HG03108 (cell line): ENCODE measurements around the gene LCORL.
"Not testable (repeated sequence)": the region's sequence is repeated elsewhere in the genome, so short reads cannot be mapped to it uniquely, and the experiment has no call there.

ENCODE experiments used
- ATAC-seq: cut with Tn5 transposase; IDR thresholded peaks from one replicate; pipeline ENCODE4 v1.9.1; 2021; ENCODE audit warnings: moderate library complexity; ENCODE audit not compliant: unreplicated experiment

Gene LCORL

DNA sequence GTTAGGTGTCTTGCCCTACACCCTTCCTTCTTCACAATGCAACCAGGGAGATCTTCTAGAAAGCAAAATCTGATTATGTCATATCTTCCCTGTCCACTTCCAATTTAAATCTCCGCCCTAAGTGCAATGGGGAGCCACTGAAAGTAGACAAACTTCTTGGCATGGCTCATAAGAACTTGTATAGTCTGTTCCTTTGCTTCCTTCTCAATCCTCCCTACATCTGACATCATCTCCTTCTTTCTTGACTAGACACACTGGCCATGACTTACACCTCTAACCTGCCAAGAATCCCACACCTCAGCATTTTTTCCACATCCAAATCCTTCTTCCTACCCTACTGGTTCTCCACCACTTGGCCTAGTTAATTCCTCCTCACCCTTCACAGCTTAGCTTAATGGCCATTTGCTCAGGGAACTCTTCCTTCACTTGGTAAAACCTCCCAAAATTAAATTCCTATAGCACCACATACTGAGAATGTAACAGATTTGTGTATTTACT lies 155.6 kb downstream of the LCORL start:
- no peak for ATAC-seq

DNA sequence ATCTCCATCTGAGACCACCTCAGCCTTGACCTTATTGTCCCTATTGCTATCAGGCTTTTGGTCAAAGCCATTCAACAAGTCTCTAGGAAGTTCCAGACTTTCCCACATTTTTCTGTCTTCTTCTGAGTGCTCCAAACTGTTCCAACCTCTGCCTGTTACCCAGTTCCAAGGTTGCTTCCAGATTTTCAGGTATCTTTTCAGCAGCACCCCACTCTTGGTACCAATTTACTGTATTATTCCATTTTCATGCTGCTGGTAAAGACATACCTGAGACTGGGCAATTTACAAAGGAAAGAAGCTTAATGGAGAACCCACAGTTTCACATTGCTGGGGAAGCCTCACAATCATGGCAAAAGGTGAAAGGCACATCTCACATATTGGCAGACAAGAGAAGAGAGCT lies 159.6 kb downstream of the LCORL start:
- not testable (repeated sequence) for ATAC-seq

DNA sequence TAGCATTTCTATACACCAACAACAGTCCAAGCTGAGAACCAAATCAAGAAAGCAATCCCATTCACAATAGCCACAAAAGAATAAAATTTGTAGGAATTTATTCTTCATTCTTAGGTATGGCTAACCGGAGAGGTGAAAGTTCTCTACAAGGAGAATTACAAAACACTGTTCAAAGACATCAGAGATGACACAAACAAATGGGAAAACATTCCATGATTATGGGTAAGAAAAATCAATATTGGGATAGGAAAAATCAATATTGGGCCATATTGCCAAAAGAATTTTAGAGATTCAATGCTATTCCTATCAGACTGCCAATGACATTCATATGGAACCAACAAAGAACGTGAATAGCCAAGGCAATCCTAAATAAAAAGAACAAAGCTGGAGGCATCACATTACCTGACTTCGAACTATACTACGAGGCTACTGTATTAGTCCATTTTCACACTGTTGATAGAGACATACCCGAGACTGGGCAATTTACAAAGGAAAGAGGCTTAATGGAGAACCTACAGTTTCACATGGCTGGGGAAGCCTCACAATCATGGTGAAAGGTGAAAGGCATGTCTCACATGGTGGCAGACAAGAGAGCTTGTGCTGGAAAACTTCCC lies 161.7 kb downstream of the LCORL start:
- no peak for ATAC-seq

DNA sequence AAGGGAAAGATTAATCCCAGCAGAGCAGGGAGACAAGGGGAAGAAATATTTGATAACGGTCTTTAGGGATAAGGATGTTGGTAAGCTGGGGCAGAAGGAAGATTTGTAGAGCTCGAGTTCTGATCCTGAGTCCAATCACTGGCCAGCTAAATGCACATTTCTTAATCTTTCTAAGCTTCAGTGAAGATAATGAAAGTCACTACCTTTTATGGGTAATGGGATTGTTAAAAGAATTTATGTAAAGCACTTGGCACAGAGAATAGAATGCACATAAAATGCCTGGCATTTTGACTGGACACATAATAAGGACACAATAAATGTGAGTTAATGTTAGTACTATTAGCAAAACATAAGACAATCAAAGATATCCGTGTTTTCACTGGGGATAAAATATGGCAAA lies 167.5 kb downstream of the LCORL start:
- ATAC-seq, result no peak

DNA sequence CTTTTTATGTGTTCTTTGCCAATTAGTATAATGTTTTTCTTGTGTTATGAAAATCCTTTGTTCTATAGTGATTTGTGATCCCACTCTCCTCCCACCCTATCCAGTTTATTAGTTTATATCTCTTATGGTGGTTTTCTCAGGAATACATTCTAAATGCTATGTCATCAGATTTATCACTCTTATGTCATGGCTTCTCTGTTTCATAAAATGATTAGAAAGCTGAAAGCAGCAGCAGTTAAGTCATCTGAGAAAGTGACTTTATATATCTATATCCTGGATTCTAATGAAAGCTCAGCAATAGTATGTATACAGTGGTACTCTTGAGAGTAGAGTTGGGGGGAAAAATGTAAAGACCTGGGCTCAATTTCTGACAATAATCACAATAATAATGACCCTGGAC lies 169.6 kb downstream of the LCORL start:
- no peak for ATAC-seq

DNA sequence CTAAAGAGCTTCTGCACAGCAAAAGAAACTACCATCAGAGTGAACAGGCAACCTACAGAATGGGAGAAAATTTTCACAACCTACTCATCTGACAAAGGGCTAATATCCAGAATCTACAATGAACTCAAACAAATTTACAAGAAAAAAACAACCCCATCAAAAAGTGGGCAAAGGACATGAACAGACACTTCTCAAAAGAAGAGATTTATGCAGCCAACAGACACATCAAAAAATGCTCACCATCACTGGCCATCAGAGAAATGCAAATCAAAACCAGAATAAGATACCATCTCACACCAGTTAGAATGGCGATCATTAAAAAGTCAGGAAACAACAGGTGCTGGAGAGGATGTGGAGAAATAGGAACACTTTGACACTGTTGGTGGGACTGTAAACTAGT lies 171.3 kb downstream of the LCORL start:
- not testable (repeated sequence) for ATAC-seq

DNA sequence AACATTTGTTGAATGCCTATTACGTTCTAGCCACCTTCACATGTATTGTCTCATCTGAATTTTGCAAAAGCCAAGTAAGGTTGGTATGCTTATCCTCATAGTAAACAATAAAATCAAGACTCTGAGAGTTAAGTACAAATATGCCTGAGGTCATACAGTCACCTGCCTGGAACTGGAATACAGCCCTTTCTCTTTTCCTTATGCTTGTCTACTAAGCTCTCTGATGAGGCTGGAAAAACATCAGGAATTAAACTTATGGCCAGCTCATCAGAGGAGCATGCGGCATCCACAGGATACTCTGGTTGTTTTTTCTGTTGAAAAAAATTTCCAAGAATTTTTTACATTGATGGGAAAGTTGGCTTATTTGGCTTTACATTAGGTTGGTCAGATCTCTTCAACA lies 175.3 kb downstream of the LCORL start:
- ATAC-seq, result no peak

DNA sequence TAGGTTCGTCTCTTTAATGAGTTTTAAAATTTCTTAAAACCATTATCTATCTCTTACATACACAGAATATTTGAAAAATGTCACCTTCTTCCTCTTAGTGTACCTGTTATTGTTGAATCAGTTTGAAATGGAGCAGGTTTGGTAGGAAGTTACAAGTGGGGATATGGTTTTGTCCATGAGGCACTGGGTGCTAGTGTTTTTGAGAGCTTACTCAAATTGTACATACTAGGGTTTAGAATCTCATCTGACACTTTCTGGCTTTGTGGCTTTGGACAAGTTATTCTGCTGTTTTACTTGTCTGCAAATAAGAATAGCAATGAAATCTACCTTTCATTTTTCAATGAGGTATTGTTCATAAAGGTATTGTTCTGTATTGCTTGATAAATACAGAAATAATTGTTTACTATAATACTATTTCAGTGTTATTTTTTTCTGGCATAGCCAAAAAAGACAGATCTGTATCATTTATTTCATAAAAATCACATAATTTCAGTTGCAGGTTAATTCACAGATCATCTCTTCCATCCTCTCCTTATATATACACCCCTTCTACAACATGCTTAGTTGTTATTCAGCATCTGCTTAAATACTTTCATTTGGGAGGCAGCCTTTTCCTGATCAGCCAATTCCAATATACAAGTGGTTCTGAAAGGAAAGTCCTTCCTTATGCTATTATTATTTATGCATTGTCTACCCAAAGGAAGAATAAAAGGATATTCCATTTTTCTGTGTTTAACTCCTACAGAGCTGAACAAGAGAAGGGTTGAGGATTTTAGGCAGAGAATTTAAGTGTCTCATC lies 197.5 kb downstream of the LCORL start:
- ATAC-seq, result no peak

DNA sequence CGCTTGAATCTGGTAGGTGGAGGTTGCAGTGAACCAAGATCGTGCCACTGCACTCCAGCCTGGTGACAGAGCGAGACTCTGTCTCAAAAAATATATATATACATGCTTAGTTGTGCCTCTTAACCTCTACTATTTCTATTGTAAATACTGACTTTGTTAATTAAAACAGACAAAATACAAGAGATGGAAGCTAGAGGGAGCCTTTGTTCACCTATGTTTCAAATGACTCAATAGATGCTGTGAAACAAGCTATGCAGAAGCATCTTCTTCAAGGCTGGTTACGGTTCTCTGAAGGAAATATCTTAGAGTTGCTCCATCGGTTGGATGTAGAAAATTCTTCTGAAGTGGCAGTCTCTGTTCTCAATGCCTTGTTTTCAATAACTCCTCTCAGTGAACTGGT lies 204.5 kb downstream of the LCORL start:
- ATAC-seq, result peak; percentile 73

DNA sequence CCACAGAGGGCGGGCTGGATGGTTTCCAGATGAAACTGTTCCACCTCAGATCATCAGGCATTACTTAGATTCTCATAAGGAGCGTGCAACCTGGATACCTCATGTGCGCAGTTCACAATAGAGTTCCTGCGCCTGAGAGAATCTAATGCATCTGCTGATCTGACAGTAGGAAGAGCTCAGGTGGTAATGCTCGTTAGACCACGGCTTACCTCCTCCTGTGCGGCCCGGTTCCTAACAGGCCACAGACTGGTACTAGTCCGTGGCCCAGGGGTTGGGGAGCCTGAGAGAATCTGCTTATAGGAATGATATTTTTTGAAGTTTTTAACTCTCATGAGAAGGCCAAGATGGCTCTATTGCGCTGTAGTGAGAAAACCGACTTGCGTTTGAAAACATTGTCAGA lies 205.4 kb downstream of the LCORL start:
- ATAC-seq, result no peak

DNA sequence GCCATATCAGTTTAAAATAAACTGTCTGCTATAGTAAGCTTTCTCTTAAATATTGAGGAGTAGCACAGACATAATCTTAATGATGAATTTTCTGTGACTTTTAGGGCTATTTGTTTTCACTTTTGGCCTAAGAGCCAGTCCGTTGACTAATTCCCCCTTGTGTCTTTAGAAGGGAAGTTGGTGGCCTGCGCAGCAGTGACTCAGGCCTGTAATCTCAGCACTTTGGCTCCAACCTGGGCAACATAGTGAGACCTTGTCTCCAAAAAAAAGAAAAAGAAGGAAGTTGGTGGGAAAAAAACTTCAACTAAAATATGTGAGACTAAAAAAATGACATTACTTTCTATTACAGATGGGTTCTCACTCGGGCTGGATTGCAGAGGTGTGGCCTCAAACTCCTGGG lies 207.4 kb downstream of the LCORL start:
- no peak for ATAC-seq

DNA sequence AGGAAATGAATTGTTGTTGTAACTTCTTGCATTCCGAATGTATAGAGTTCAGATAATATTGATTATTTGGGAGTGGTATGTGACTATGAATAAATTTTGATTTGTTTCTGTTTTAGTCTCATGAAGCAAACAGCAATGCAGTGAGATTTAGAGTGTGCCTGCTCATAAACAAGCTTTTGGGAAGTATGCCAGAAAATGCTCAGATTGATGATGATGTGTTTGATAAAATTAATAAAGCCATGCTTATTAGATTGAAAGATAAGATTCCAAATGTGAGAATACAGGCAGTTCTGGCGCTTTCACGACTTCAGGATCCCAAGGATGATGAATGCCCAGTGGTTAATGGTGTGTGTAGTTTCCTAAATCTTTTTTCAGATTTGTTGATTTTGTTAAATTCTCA lies 208.8 kb downstream of the LCORL start:
- no peak for ATAC-seq

DNA sequence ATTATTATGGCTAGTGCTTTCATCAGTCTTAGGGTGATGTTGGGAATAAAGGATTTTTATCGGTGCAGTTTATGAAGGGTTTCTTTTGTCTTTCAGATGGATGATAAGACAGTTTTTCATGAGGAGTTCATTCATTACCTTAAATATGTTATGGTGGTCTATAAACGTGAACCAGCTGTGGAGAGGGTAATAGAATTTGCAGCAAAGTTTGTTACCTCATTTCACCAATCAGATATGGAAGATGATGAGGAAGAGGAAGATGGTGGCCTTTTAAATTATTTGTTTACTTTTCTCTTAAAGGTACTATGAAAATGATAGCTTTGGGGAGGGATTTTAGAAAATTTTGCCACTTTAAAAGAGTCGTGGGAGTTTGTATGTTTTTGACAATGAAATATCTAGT lies 209.4 kb downstream of the LCORL start:
- ATAC-seq, result no peak

DNA sequence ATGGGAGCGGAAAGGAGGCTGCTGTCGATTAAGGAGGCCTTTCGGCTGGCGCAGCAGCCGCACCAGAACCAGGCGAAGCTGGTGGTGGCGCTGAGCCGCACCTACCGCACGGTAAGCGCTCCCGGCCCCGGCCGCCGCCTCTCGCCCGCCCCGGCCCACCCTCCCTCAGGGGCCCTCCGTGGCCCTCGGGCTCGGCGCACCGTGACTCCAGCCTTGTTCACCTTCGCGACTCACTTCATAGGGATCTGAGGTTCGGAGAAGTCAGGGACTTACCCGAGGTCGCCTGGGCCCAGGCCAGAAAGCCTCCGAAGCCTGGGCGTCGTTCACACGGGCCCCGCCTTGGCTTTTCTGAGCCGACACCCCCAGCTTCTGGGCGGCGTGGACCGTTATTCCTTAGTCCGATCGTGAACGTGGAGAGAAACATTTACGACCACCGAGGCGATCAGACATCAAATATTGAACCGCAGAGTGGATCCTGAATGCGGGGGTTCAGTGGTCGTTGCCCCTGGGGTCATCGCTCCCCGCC lies 210.4 kb downstream of the LCORL start:
- peak; percentile 15 for ATAC-seq

DNA sequence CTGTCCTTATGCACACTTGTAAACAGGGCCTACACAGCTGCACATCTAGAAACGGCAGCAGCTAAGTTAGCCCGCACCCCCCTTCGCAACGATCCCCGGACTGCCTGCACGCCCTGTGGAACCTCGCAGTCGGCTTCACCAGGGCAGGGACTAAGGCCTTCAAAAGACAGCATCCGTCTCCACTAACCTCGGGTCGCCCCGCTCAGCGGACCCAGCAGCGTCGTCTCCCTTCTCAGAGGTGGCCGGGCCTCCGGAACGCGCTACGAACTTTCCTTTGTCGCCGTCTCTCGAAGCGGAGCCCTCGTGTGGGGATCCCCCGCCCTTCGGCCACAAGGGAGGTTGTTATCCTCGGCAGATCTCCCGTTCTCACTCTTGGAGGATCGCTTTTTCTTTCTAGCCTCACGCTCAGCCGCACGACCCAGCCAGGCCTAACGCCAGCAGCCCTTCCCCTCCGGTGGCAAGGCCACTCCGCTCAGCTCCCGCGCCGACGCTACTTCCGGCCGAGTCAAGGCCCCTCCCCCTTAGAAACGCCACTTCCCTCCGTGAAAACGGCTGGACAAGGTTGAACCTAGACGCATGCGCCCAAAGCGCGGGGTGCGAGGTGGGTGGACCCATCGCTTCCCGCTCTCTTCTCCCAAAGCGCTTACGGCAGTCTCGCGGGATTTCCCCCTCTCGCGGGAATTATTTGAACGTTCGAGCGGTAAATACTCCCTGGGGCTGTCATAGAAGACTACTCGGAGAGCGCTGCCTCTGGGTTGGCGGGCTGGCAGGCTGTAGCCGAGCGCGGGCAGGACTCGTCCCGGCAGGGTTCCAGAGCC lies 211.1 kb downstream of the LCORL start, which contains the start of the genes DCAF16 and NCAPG:
Gene DCAF16, minus strand, starts transcription at position 498 of the 818 bp plus-strand sequence. CDS start 6,616 bp downstream, outside the sequence.
Gene NCAPG, plus strand, starts transcription at position 720 of the 818 bp plus-strand sequence. CDS start 99 bp downstream, outside the sequence.
- ATAC-seq, result peak; percentile 88

DNA sequence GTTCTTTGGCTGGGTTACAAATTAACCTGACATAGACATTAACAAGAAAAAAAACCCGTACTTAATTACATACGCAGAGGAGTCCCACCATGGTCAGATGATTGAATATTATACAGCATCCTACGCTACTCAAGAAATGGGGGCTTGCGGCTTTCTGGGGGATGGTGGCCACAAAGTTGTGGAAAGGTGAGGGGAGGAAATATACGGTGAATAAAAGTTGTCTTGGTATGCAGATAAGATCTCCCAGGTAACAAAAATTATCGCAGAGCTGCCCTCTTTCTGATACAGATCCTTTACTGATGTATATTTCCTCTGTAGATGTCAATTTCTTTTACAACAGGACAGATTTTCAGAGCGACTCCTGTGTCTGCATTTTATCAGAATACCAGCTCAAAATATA lies 211.9 kb downstream of the LCORL start:
- ATAC-seq, result no peak

DNA sequence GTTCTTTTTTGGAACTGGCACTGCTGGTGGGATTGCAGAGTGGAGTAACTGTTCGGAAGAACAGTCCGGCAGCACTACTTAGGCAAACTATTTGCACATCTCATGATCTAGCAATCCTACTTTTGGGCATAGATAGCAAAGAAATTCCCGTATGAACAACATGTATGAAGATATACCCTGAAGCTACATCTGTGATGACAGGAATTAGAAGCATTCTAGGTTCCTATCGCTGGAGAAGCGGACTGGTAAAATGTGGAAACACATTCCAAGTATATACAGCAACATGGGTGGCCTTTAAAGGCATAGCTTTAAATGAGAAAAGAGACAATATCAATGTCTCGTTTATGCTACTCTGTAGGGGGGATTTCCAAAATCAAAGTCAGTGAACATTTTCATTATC lies 214.1 kb downstream of the LCORL start:
- ATAC-seq, result no peak

DNA sequence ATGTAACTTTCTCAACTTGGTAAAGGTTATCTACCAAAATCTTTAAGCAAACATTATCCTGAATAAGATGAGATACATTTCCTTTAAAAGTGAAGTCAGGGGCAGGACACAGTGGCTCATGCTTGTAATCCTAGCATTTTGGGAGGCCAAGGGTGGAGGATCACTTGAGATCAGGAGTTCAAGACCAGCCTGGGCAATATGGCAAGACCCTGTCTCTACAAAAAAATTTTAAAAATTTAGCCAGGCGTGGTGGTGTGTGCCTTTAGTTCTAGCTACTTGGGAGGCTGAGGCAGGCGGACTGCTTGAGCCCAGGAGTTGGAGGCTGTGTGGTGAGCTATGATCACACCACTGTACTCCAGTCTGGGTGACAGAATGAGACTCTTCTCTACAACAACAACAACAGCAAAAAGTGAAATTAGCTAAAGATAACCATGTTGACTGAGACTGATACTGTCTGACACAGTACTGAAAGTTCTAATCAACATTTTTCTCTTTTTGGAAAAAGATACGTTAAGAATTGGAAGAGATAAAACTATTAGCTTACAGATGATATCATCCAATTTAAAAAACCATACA lies 215.9 kb downstream of the LCORL start:
- no peak for ATAC-seq

DNA sequence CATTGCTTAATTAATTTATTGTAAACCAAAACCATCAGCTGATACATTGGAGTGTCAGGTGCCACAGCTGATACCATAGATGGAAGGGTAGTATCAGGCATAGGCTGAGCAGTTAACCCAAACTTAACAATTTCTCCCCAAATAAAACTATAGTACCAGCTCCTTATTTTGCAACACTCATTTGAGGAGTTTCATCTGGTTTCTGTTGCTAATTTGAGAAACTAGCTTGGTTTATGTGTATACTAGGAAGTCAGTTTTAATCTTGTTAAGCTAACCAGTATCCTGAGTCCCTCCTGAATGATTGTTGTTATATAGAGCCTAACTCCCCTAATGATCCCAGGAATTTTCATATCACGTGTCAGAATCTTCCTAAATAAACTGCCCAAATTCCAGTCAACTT lies 223.7 kb downstream of the LCORL start:
- ATAC-seq, result no peak

DNA sequence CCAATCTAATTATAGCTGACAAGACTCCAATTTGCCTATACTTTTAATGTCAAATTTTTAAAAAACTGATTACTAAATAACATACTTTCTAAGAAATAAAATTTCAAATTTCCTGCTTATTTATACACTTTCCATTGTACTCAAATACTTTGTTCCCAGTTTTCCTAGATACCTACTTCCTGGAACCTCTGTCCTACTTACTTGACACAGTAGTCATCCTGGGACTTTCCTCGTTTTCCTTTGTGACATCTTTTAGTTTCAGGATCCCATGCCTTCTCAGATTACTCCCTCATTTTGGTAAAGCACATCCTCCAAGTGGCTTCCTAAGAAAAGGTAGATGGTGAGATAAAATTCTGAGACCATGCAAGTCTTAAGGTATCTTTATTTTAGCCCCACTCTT lies 226.8 kb downstream of the LCORL start:
- ATAC-seq, result no peak
